Neural cell (in vitro differentiated cells): ENCODE measurements around the gene CCDC175. TPM values are rescaled to one million over a fixed set of nuclear protein-coding genes. Genes with fewer than 3 reads are reported as not detected.

ENCODE experiments used
- H2AFZ ChIP-seq: fragments of 200-600, 300-800 bp; sonication (generic), shearing (Covaris generic); 2 replicates; pipeline ENCODE4 v1.6.0; 2014; ENCODE audit warnings: low read depth, mild to moderate bottlenecking, antibody characterized with exemption, low read length, moderate library complexity
- H3F3A ChIP-seq: fragments of 200-600 bp; shearing (Covaris generic); 2 replicates; pipeline ENCODE4 v1.6.1; 2016; ENCODE audit warnings: mild to moderate bottlenecking, moderate library complexity, mixed read lengths, antibody characterized with exemption, low read length; ENCODE audit not compliant: insufficient read depth, poor library complexity, severe bottlenecking
- H3K27ac ChIP-seq: fragments of 200-600, 300-800 bp; sonication (generic), shearing (Covaris generic); 2 replicates; pipeline ENCODE4 v1.5.1; 2014; ENCODE audit warnings: mild to moderate bottlenecking, low read length, moderate library complexity
- H3K27me3 ChIP-seq: fragments of 300-800, 200-600 bp; sonication (generic), shearing (Covaris generic); 2 replicates; pipeline ENCODE4 v1.6.0; 2014; ENCODE audit warnings: mild to moderate bottlenecking, low read depth, low read length, moderate library complexity; ENCODE audit not compliant: insufficient read depth
- H3K36me3 ChIP-seq: fragments of 300-800, 200-600 bp; sonication (generic), shearing (Covaris generic); 2 replicates; pipeline ENCODE4 v1.5.1; 2014; ENCODE audit warnings: mild to moderate bottlenecking, antibody characterized with exemption, low read length, moderate library complexity; ENCODE audit not compliant: insufficient read depth
- H3K4me2 ChIP-seq: fragments of 300-800, 200-600 bp; sonication (generic), shearing (Covaris generic); 2 replicates; pipeline ENCODE4 v1.6.0; 2014; ENCODE audit warnings: mild to moderate bottlenecking, low read length
- H3K4me3 ChIP-seq: fragments of 300-800, 200-600 bp; sonication (generic), shearing (Covaris generic); 2 replicates; pipeline ENCODE4 v1.5.1; 2014; ENCODE audit warnings: mild to moderate bottlenecking, low read length, moderate library complexity
- H3K79me2 ChIP-seq: fragments of 200-600 bp; shearing (Covaris generic); replicated peaks from 2 replicates; pipeline ENCODE4 v1.6.0; 2014; ENCODE audit warnings: mild to moderate bottlenecking, low read length, moderate library complexity; ENCODE audit not compliant: insufficient read depth
- H3K9ac ChIP-seq: fragments of 300-800, 200-600 bp; sonication (generic), shearing (Covaris generic); 2 replicates; pipeline ENCODE4 v1.6.1; 2016; ENCODE audit warnings: mild to moderate bottlenecking, low read length, mixed read lengths
- H3K9me2 ChIP-seq: fragments of 200-600 bp; shearing (Covaris generic); 2 replicates; pipeline ENCODE4 v1.6.1; 2016; ENCODE audit warnings: mild to moderate bottlenecking, low read length, mixed read lengths; ENCODE audit not compliant: insufficient read depth
- H3K9me3 ChIP-seq: fragments of 200-600, 300-800 bp; sonication (generic), shearing (Covaris generic); 2 replicates; pipeline ENCODE4 v1.6.1; 2016; ENCODE audit warnings: mild to moderate bottlenecking, mixed run types, low read length, moderate library complexity, mixed read lengths
- H4K20me1 ChIP-seq: fragments of 200-600 bp; shearing (Covaris generic); 2 replicates; pipeline ENCODE4 v1.6.1; 2016; ENCODE audit warnings: mild to moderate bottlenecking, mixed run types; ENCODE audit not compliant: insufficient read depth
- EZH2 ChIP-seq: fragments of 200-600, 300-800 bp; shearing (Covaris generic), sonication (generic); IDR thresholded peaks from 2 replicates; pipeline ENCODE4 v1.6.1; 2014; ENCODE audit warnings: antibody characterized with exemption, low read length, borderline replicate concordance, mild to moderate bottlenecking; ENCODE audit not compliant: insufficient read depth, poor library complexity, severe bottlenecking
- MXI1 ChIP-seq: fragments of 450-650 bp; conservative IDR thresholded peaks from 2 replicates; pipeline ENCODE4 v1.6.1; 2014; ENCODE audit warnings: antibody characterized with exemption, mild to moderate bottlenecking; ENCODE audit not compliant: poor library complexity, severe bottlenecking
- POLR2AphosphoS5 ChIP-seq: IDR thresholded peaks from 2 replicates; pipeline ENCODE4 v1.6.1; 2012
- RAD21 ChIP-seq: fragments of 450-650 bp; conservative IDR thresholded peaks from 2 replicates; pipeline ENCODE4 v1.6.1; 2014; ENCODE audit warnings: antibody characterized with exemption, mild to moderate bottlenecking, moderate library complexity
- REST ChIP-seq: IDR thresholded peaks from 2 replicates; pipeline ENCODE4 v1.6.1; 2012; ENCODE audit warnings: borderline replicate concordance
- SMC3 ChIP-seq: fragments of 450-650 bp; conservative IDR thresholded peaks from 2 replicates; pipeline ENCODE4 v1.6.1; 2014; ENCODE audit warnings: antibody characterized with exemption, mild to moderate bottlenecking, moderate library complexity; ENCODE audit not compliant: poor library complexity
- TAF1 ChIP-seq: IDR thresholded peaks from 2 replicates; pipeline ENCODE4 v1.6.1; 2012; ENCODE audit warnings: low read depth
- polyA plus RNA-seq: library from polyadenylated mRNA; depleted of rRNA; stranded (reverse); fragments of >200 nt; gene quantifications from 2 replicates; pipeline ENCODE4 v1.2.3, GENCODE V29; 2014
- TF ChIP-seq, protein P1 (sequence below): fragments of 450-650 bp; IDR thresholded peaks from 2 replicates; pipeline ENCODE4 v1.5.1; 2014; ENCODE audit warnings: antibody characterized with exemption, mild to moderate bottlenecking, moderate library complexity; ENCODE audit not compliant: poor library complexity, severe bottlenecking

Gene CCDC175
- polyA plus RNA-seq, 1 donor from 2014 or later: 0.11 TPM

DNA sequence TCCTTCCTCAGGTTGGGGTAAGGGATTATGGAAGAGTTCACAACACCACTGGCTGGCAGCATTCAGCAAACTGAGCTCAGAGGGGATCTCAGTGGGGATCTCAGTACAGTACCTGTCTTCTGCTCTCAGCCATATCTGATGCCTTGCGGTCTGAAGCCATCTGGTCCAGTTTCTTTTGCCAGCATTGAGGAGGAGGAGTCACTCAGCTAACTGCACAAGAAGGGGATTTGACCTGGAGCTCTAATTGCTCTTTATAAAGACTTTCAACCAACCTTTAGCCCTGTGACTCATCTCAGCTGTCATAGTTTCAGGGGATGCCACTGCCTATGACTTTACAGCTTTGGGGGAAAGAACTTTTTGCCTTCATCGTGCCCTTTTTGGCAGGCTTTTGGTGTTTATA, 47.4 kb downstream of the CCDC175 start:
- H3K79me2 ChIP-seq: no peaks in the 10 kb centered on the region
- H3K9me3 ChIP-seq: no peaks in the 10 kb centered on the region
- no peak overlapping the region for H3K9ac ChIP-seq
- H3K27ac ChIP-seq: no peak overlapping the region
- no peaks in the 10 kb centered on the region for H4K20me1 ChIP-seq
- no peaks in the 10 kb centered on the region for H3K36me3 ChIP-seq
- no peaks in the 10 kb centered on the region for H3K27me3 ChIP-seq
- H3K9me2 ChIP-seq: no peaks in the 10 kb centered on the region
- no peak overlapping the region for H2AFZ ChIP-seq
- TF ChIP-seq, protein P1, sequence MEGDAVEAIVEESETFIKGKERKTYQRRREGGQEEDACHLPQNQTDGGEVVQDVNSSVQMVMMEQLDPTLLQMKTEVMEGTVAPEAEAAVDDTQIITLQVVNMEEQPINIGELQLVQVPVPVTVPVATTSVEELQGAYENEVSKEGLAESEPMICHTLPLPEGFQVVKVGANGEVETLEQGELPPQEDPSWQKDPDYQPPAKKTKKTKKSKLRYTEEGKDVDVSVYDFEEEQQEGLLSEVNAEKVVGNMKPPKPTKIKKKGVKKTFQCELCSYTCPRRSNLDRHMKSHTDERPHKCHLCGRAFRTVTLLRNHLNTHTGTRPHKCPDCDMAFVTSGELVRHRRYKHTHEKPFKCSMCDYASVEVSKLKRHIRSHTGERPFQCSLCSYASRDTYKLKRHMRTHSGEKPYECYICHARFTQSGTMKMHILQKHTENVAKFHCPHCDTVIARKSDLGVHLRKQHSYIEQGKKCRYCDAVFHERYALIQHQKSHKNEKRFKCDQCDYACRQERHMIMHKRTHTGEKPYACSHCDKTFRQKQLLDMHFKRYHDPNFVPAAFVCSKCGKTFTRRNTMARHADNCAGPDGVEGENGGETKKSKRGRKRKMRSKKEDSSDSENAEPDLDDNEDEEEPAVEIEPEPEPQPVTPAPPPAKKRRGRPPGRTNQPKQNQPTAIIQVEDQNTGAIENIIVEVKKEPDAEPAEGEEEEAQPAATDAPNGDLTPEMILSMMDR: no peak
- TF ChIP-seq REST (no peak), POLR2AphosphoS5 (no peak), TAF1 (no peak)
- H3K4me2 ChIP-seq: no peak overlapping the region
- H3F3A ChIP-seq: no peaks in the 10 kb centered on the region
- H3K4me3 ChIP-seq: no peak overlapping the region

DNA sequence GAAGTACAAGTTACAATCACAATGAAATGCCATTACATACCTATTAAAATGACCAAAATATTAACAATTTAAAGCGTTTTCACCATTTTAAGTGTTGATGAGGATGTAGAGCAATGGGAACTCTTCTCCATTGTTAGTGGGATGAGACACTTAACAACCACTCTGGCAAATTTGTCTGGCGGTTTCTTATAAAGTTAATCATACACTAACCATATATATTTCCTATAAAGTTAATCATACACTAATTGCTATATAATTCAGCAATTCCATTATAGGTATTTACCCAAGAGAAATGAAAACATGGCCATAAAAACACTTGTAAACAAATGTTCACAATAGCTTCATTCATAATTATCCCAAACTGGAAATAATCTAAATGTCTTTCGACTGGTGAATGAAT, 56.4 kb downstream of the CCDC175 start:
- H3K9ac ChIP-seq: no peak overlapping the region
- H3K4me3 ChIP-seq: no peak overlapping the region
- no peak overlapping the region for H3K27ac ChIP-seq
- no peak for TF ChIP-seq MXI1
- TF ChIP-seq EZH2: no peak
- TF ChIP-seq RAD21: no peak
- TF ChIP-seq TAF1: no peak
- no peak for TF ChIP-seq SMC3
- no peak for TF ChIP-seq REST
- no peak overlapping the region for H2AFZ ChIP-seq
- H3F3A ChIP-seq: no peaks in the 10 kb centered on the region
- no peaks in the 10 kb centered on the region for H3K79me2 ChIP-seq
- no peaks in the 10 kb centered on the region for H3K9me2 ChIP-seq
- no peaks in the 10 kb centered on the region for H3K36me3 ChIP-seq
- no peaks in the 10 kb centered on the region for H4K20me1 ChIP-seq
- H3K4me2 ChIP-seq: no peak overlapping the region
- no peaks in the 10 kb centered on the region for H3K9me3 ChIP-seq
- H3K27me3 ChIP-seq: no peaks in the 10 kb centered on the region
